ENCODE results near the gene NPL.

- TF ChIP-seq CTCF (IDR thresholded peaks at IDR 0.05; ENCODE audit: low read length) (no peak), EZH2 (IDR thresholded peaks at IDR 0.05; ENCODE audit: borderline replicate concordance, low read length) (no peak)
Measured at GRCh38 chr1:182766050-182766449, 23.5 kb upstream of the NPL start.

Data from OCI-LY1 (cell line).